HL-60 (cell line): ENCODE data around the gene TXLNA.

ENCODE experiments used
- DNase-seq, 2 experiments: peaks; one replicate each; pipeline ENCODE4 v3.0.0-alpha.2; 2010 to 2020; ENCODE audit warnings: low read depth in 1 of 2, low spot score in 1 of 2
- H3K27ac ChIP-seq: fragments of 250-450 bp; sonication (Bioruptor Pico); replicated peaks from 2 replicates; pipeline ENCODE4 v1.5.1; 2020; ENCODE audit warnings: mild to moderate bottlenecking, moderate library complexity
- H3K27me3 ChIP-seq: fragments of 250-450 bp; sonication (Bioruptor Pico); 2 replicates; pipeline ENCODE4 v1.5.1; 2021; ENCODE audit warnings: mild to moderate bottlenecking, moderate library complexity; ENCODE audit not compliant: insufficient read depth, poor library complexity, severe bottlenecking
- H3K4me3 ChIP-seq: replicated peaks from 2 replicates; pipeline ENCODE4 v1.5.1; 2011; ENCODE audit warnings: mild to moderate bottlenecking, control low read depth, low read length; ENCODE audit not compliant: insufficient read depth
- GABPA ChIP-seq: IDR thresholded peaks from 2 replicates; pipeline ENCODE4 v1.6.1; 2012; ENCODE audit warnings: low read depth
- POLR2AphosphoS5 ChIP-seq: IDR thresholded peaks from 2 replicates; pipeline ENCODE4 v1.6.1; 2012; ENCODE audit warnings: low read depth
- SPI1 ChIP-seq: IDR thresholded peaks from 2 replicates; pipeline ENCODE4 v1.6.1; 2012; ENCODE audit warnings: low read depth, mild to moderate bottlenecking, borderline replicate concordance
- TF ChIP-seq, protein P1 (sequence below): IDR thresholded peaks from one replicate; pipeline ENCODE4 v1.5.1; 2011; ENCODE audit warnings: low read length, control low read depth, inconsistent platforms; ENCODE audit not compliant: insufficient read depth
- TF ChIP-seq, protein P2 (sequence below): IDR thresholded peaks from 2 replicates; pipeline ENCODE4 v1.6.1; 2012; ENCODE audit warnings: low read depth; ENCODE audit not compliant: insufficient replicate concordance

TXLNA gene

DNA sequence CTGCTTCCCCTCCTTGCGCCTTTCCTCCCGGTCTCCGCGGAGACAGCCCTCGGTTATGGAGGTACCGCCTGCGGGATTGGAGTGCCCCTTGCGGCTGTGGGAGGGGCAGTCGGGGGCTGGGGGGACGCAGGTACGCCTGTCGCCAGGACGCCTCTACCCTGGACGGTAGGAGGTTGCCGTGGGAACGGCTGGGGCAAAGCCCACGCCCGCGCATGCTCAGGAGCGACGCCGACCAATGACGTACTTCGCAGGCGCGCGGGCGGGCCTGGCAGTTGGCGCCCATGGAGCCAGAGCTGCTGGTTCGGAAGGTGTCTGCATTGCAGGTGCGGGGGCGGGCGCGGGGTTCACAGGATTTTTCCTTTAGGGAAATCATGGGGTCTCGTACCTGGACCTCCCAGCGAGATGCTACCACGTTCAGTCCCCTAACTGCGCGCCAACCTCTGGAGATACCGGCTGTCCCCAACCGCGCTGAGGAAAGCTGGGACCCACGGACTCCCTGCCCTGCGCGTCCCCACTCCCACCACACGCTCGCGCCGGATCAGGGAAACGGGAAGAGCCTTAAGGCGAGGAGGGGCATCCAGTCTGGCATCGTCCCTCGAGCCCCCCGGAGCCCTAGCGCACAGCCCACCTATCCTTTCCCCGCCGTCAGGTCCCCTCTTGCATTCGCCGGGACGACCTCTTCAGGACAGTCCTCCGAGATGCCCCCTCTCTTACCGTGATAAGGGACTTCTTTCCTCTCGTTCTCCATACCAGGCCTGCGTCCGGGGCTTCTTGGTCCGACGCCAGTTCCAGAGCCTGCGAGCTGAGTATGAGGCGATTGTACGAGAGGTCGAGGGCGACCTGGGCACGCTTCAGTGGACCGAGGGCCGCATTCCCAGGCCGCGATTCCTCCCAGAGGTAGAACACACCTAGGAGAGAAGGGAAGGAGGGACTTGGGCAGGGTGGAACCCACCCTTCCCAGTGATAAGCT, 26.2 kb downstream of the TXLNA start, which contains the start of gene IQCC:
Gene IQCC (plus strand): TSS at position 271 of the 970 bp plus-strand sequence. CDS start 11 bp downstream, at position 282.
- DNase-seq = peak; percentile 78 to 82

DNA sequence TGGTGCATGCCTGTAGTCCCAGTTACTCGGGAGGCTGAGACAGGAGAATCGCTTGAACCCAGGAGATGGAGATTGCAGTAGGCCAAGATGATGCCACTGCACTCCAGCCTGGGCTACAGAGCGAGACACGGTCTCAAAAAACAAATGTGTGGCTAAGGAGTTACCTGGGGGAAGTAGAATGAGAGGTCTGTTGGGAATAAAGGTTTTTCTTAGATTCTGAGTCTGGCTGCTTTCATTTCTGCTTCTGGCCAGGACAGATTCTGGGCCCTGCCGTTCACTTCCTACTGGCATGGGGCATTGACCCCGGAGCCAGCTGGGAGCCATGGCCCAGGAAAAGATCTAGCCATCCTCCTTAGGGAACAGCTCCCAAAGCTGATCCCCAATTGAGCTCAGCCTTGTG, 29.0 kb downstream of the TXLNA start:
- DNase-seq = no peak
- TF ChIP-seq SPI1 (no peak), GABPA (no peak), POLR2AphosphoS5 (no peak; the same call in 1 of the 2 replicates)
- TF ChIP-seq, protein P1, sequence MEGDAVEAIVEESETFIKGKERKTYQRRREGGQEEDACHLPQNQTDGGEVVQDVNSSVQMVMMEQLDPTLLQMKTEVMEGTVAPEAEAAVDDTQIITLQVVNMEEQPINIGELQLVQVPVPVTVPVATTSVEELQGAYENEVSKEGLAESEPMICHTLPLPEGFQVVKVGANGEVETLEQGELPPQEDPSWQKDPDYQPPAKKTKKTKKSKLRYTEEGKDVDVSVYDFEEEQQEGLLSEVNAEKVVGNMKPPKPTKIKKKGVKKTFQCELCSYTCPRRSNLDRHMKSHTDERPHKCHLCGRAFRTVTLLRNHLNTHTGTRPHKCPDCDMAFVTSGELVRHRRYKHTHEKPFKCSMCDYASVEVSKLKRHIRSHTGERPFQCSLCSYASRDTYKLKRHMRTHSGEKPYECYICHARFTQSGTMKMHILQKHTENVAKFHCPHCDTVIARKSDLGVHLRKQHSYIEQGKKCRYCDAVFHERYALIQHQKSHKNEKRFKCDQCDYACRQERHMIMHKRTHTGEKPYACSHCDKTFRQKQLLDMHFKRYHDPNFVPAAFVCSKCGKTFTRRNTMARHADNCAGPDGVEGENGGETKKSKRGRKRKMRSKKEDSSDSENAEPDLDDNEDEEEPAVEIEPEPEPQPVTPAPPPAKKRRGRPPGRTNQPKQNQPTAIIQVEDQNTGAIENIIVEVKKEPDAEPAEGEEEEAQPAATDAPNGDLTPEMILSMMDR = no peak
- TF ChIP-seq, protein P2, sequence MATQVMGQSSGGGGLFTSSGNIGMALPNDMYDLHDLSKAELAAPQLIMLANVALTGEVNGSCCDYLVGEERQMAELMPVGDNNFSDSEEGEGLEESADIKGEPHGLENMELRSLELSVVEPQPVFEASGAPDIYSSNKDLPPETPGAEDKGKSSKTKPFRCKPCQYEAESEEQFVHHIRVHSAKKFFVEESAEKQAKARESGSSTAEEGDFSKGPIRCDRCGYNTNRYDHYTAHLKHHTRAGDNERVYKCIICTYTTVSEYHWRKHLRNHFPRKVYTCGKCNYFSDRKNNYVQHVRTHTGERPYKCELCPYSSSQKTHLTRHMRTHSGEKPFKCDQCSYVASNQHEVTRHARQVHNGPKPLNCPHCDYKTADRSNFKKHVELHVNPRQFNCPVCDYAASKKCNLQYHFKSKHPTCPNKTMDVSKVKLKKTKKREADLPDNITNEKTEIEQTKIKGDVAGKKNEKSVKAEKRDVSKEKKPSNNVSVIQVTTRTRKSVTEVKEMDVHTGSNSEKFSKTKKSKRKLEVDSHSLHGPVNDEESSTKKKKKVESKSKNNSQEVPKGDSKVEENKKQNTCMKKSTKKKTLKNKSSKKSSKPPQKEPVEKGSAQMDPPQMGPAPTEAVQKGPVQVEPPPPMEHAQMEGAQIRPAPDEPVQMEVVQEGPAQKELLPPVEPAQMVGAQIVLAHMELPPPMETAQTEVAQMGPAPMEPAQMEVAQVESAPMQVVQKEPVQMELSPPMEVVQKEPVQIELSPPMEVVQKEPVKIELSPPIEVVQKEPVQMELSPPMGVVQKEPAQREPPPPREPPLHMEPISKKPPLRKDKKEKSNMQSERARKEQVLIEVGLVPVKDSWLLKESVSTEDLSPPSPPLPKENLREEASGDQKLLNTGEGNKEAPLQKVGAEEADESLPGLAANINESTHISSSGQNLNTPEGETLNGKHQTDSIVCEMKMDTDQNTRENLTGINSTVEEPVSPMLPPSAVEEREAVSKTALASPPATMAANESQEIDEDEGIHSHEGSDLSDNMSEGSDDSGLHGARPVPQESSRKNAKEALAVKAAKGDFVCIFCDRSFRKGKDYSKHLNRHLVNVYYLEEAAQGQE = no peak
- Histone ChIP-seq H3K27me3 (no peaks in the 10 kb centered on the region), H3K4me3 (no peak overlapping the region), H3K27ac (no peak overlapping the region)

More for the DNA sequence above, 26.2 kb downstream of the TXLNA start, which contains the start of gene IQCC:
- Histone ChIP-seq H3K4me3 (peak within 1 kb of the TSS; percentile 75), H3K27ac (peak within 1 kb of the TSS; percentile 70), H3K27me3 (no peaks in the 10 kb centered on the region)
- TF ChIP-seq SPI1 (peak; percentile 4; the same call in 1 of the 2 replicates), POLR2AphosphoS5 (peak; percentile 92)
- TF ChIP-seq, protein P1 = no peak

DNA sequence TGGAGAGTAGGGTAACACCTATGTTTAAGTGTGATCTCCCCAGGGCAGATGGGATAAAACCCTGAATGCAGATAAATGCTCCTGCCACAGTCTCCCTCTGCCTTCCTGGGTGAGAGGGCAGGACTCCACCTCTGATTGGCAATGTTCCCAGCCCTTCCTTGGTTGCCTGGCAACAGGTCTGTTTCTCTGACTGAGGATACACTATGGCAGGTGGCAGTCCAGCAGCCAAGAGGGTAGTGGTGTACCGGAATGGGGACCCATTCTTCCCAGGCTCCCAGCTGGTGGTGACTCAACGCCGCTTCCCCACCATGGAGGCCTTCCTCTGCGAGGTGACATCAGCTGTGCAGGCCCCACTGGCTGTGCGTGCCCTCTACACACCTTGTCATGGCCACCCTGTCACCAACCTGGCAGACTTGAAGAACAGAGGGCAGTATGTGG, 29.4 kb downstream of the TXLNA start, which contains the start of gene DCDC2B:
Gene DCDC2B (plus strand): TSS at position 199 of the 438 bp plus-strand sequence. CDS start 5 bp downstream, at position 204.
- peak in 1 of 2 experiments; percentile 14 for DNase-seq
- H3K27me3 ChIP-seq = no peaks in the 10 kb centered on the region
- H3K27ac ChIP-seq = no peak within 1 kb of the TSS
- TF ChIP-seq GABPA (no peak), POLR2AphosphoS5 (no peak), SPI1 (no peak)
- TF ChIP-seq, protein P1 = no peak
- TF ChIP-seq, protein P2 = no peak
- no peak within 1 kb of the TSS for H3K4me3 ChIP-seq
